Fibroblast of pulmonary artery (primary cell): ENCODE results near the gene MAP3K6.

ENCODE experiments used
- DNase-seq: peaks from one replicate; pipeline ENCODE4 v3.0.0-alpha.2; 2010; ENCODE audit warnings: low read depth
- H3K4me3 ChIP-seq: replicated peaks from 2 replicates; pipeline ENCODE4 v1.5.1; 2011; ENCODE audit warnings: low read depth, mild to moderate bottlenecking, control low read depth, low read length, moderate library complexity
- TF ChIP-seq, protein P1 (sequence below): IDR thresholded peaks from 2 replicates; pipeline ENCODE4 v1.5.1; 2011; ENCODE audit warnings: mild to moderate bottlenecking, control low read depth, low read length, inconsistent platforms; ENCODE audit errors: missing control alignments

The MAP3K6 gene

DNA sequence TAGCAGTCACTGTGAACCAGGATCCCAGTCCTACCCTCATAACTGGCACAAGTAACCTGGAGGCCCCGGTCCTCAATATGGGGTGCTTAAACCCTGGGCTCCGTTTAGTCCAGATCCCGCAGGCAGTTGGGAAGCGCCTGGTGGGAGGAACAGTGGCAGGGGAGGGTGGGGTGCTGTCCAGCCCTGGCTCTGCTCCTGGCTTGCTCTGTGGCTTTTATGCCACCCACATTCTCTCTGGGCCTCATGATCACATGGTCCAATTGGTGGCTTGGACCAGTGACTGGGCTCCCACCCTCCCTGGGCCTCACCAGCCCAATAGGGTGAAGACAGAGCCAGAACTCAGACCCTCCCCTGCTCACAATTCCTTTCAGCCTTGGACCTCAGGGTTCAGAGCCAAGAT lies 13.5 kb upstream of the MAP3K6 start:
- DNase-seq, result no peak
- TF ChIP-seq, protein P1, sequence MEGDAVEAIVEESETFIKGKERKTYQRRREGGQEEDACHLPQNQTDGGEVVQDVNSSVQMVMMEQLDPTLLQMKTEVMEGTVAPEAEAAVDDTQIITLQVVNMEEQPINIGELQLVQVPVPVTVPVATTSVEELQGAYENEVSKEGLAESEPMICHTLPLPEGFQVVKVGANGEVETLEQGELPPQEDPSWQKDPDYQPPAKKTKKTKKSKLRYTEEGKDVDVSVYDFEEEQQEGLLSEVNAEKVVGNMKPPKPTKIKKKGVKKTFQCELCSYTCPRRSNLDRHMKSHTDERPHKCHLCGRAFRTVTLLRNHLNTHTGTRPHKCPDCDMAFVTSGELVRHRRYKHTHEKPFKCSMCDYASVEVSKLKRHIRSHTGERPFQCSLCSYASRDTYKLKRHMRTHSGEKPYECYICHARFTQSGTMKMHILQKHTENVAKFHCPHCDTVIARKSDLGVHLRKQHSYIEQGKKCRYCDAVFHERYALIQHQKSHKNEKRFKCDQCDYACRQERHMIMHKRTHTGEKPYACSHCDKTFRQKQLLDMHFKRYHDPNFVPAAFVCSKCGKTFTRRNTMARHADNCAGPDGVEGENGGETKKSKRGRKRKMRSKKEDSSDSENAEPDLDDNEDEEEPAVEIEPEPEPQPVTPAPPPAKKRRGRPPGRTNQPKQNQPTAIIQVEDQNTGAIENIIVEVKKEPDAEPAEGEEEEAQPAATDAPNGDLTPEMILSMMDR, result no peak
- H3K4me3 ChIP-seq, result no peak overlapping the region

DNA sequence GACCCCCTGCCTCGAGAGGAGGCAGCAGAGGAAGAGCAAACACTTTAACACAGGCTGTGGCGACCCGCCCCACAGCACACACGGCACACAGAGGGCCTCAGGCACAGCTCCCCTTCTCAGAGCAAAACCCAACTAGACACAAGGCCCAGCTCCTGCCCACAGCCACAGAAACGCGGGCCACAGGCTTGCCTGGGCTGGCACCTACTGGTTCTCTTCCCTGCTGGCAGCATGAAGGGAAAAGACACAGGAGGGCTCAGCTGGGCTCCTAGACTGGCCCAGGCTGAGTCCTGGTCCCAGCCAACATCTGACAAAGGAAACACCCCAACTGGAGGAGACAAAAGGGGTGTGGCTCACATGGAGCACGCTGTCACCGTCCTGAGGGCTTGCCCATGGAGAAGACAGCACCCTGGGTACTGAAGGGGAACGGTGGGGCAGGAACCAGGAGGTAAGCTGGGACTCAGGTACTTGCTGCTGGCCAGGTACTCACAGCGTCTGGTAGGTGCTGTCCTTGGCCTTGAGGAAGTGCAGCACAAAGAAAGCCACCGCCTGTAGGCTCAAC lies 12.9 kb upstream of the MAP3K6 start:
- no peak for DNase-seq
- H3K4me3 ChIP-seq, result no peak overlapping the region
- TF ChIP-seq, protein P1, result no peak

DNA sequence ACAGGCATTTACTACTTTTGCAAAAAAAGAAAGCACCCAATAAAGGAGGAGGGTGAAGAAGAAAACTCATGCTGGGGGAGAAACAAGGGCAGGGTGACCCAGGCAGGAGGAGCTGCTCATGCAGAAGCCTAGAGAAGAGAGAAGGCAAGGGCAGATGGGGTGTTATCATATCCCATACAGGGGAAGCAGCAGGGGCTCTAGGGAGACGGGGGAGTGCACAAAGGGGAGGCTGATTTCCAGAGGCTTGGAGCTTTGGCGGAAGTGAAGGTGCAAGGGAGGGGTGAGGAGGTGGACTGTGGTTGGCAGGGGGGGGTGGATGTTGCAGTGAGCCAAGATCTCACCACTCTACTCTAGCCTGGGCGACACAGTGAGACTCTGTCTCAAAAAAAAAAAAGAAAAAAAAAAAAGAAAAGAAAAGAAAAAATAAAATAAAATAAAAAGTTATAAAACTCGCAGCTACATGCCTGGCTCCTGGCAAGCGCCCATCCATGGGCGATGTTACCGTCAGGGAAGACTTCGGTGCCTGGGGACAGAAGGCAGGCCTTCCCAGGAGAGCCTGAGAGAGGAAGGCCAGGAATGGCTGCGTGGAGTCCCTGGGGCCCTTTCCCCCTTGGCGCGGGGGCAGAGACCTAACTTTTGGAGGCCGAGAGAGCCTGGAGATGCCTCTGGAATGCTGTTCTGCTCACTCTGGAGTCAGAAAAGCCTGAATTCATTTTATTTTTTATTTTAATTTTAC lies 11.2 kb upstream of the MAP3K6 start:
- DNase-seq, result no peak
- TF ChIP-seq, protein P1, result no peak
- H3K4me3 ChIP-seq, result no peak overlapping the region

DNA sequence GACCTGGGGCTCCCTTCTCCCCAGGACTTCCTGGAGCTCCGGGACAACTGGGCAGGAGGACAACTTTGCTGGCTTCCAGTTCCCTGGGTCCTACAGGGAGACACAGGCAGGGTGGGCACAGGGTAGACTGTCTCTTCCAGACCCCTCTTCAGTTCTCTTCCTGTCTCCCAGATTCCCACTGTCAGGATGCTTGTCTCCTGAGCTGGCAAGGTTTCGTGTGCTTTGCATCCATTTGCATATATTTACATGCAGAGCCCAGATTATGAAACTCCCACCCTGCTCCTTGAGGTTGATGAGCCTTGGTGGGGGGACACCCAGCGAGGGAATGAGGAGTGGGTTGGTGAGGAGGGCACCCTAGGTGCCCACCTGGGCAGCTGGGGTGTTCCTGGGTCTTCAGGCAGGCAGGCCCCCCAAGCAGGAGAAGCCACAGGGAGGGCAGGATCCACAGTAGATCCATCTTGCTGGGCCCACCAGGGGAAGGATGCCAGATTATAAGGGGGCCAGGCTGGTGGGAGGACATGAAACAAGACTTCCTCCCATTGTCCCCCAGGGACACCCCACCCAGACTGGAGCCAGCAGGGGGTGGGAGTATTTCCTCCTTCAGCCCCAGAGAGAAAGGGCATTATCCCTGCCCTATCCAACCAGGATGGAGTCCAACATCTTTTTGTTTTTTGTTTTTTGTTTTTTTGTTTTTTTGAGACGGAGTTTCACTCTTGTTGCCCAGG lies 7.8 kb upstream of the MAP3K6 start, which contains the start of gene FCN3:
FCN3 (minus strand) TSS at position 463 of the 725 bp plus-strand sequence; CDS start at position 457, 6 bp downstream.
- no peak within 1 kb of the TSS for H3K4me3 ChIP-seq
- DNase-seq, result no peak
- TF ChIP-seq, protein P1, result no peak

DNA sequence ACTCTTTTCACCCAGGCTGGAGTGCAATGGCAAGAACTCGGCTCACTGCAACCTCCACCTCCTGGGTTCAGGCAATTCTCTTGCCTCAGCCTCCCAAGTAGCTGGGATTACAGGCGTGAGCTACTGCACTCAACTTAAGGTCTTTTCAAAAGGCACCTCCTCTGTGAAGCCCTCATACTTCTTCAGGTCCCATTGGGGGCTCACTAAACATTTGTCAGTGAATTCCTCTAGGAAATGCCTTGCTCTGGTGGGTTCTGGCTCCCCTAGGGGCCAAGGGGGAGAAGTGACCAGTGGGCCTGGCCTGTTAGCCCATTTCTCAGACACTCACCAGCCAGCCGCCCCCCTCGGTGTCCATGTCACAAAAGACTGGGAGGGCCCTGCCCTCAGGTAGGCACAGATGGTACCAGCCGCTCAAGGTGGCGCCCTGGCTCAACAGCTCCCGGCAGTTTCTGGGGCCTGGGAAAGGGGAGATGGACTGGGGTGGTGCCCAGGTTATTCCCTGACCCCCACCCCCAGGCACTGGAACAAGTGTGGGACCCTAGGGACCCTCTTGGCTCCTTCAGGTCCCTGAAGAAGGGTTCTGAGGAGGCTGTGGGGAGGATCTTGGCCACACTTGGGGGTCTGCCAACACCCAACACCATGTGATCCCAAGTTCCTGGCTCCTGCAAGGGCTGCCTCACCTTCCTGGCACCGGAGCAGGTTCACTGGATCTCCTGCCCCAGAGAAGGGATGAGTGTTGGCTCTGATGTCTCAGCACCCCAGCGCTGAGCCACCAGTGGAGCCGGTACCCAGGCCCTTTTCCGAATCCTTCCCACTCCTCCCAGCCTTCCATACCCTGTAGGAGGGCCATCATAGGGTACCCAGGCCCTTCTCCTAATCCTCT lies 6.3 kb upstream of the MAP3K6 start:
- H3K4me3 ChIP-seq, result no peak overlapping the region
- no peak for DNase-seq
- TF ChIP-seq, protein P1, result peak; percentile 42

DNA sequence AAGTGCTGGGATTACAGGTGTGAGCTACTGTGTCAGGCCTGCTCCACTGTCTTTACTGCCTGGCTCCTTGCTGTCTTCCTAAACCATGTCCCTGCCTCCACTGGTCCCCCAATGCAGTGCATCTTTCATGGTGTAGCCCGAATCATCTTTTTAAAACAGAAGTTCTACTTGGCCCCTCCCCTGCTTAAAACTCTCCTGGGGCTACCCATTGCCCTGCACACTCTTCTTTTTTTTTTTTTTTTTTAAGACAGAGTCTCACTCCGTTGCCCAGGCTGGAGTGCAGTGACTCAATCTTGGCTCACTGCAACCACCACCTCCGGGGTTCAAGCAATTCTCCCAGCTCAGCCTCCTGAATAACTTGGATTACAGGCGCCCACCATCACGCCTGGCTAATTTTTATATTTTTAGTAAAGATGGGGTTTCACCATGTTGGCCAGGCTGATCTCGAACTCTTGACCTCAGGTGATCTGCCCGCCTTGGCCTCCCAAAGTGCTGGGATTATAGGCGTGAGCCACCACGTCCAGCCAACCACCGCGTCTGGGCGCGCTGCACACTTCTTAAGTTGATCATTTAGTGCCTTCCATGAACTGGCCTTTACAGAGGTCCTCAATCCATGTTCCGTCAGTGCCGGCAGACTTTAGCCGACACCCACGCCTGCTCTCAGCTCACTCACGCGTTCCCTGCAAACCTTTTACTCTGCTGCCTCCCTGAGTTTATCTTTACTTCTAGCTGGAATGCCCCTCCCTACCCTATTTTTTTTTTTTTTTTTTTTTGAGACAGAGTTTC lies 5.5 kb upstream of the MAP3K6 start:
- TF ChIP-seq, protein P1, result no peak
- DNase-seq, result no peak

More for the DNA sequence above, 5.5 kb upstream of the MAP3K6 start:
- no peak overlapping the region for H3K4me3 ChIP-seq
